ENCODE data around the gene DUSP10.
A peak's percentile ranks its signal among the peaks of the same experiment; 100 is the strongest.

GRCh38 chr1:221693087-221693486 is 48.8 kb downstream of the DUSP10 start:
- TF ChIP-seq POLR2AphosphoS5 (IDR thresholded peaks at IDR 0.05; ENCODE audit: low read depth, low read length) (no peak), CEBPB (IDR thresholded peaks at IDR 0.05; ENCODE audit: low read depth) (no peak), CTCF (IDR thresholded peaks at IDR 0.05 in 2 of 3, conservative IDR thresholded peaks at IDR 0.05 in 1 of 3; ENCODE audit: borderline replicate concordance in 1 of 3, insufficient read depth in 1 of 3, low read depth in 2 of 3, low read length in 2 of 3) (peak in 2 of 3 experiments; percentile 34 to 48; a peak in 4 of 6 replicates), SRF (IDR thresholded peaks at IDR 0.05; ENCODE audit: low read depth) (no peak), EZH2phosphoT487 (IDR thresholded peaks at IDR 0.05; ENCODE audit: borderline replicate concordance) (no peak), POLR2A (IDR thresholded peaks at IDR 0.05; ENCODE audit: borderline replicate concordance, extremely low read depth, insufficient read depth, insufficient read length) (no peak), EGR1 (IDR thresholded peaks at IDR 0.05; ENCODE audit: low read depth) (no peak), TCF7L2 (IDR thresholded peaks at IDR 0.05; ENCODE audit: borderline replicate concordance, extremely low read depth, insufficient read depth, insufficient read length) (no peak), EZH2 (IDR thresholded peaks at IDR 0.05) (no peak), REST (IDR thresholded peaks at IDR 0.05; ENCODE audit: low read depth) (no peak), RAD21 (IDR thresholded peaks at IDR 0.05; ENCODE audit: low read depth) (no peak), ELF1 (IDR thresholded peaks at IDR 0.05; ENCODE audit: borderline replicate concordance, low read depth) (no peak)

All from HCT116 (cell line).